GM12878 (cell line): ENCODE data around the gene CNNM3. TPM values are rescaled to one million over a fixed set of nuclear protein-coding genes. Genes with fewer than 3 reads are reported as not detected.

Experiments used
- ATAC-seq: fragments of 200-7000 bp; cut with Tn5 transposase; 3 replicates; pipeline ENCODE4 v1.9.1; 2020; ENCODE audit warnings: mild to moderate bottlenecking, moderate library complexity
- BruUV-seq: library from RNA; stranded (reverse); fragments of 400-500 nt; replicated peaks from 2 replicates; lab custom pipeline; 2021; lab: Mats Ljungman, UMichigan
- CTCF ChIA-PET: fragments of 300-600 bp; sonication (Branson Sonifier 250); formaldehyde crosslinking; extraction: SDS; loops from one replicate; lab custom pipeline; 2021; ENCODE audit warnings: inconsistent platforms; lab: Yijun Ruan, JAX
- POLR2A ChIA-PET: fragments of 350-600 bp; formaldehyde crosslinking; extraction: SDS; loops from one replicate; lab custom pipeline; 2021; ENCODE audit warnings: inconsistent platforms; lab: Charles Lee
- RAD21 ChIA-PET: fragments of 300-600 bp; sonication (Branson Sonifier 250); formaldehyde crosslinking; loops from one replicate; lab custom pipeline; 2023; ENCODE audit warnings: antibody characterized with exemption; ENCODE audit not compliant: unreplicated experiment; lab: Charles Lee
- SMC1A ChIA-PET: fragments of 300-600 bp; sonication (Branson Sonifier 250); formaldehyde crosslinking; loops from one replicate; lab custom pipeline; 2023; ENCODE audit not compliant: unreplicated experiment, uncharacterized antibody; lab: Charles Lee
- DNase-seq: peaks from one replicate; pipeline ENCODE4 v3.0.0-alpha.2; 2011; ENCODE audit warnings: low read depth, low spot score
- FAIRE-seq: peaks from 3 replicates; lab custom pipeline; 2011; peaks lifted over from hg19 to GRCh38; lab: Jason Lieb, UNC
- H2AFZ ChIP-seq: 2 replicates; pipeline ENCODE4 v1.6.0; 2011; ENCODE audit warnings: low read depth, low read length, control low read depth; ENCODE audit not compliant: control insufficient read depth
- H3K27ac ChIP-seq: 2 replicates; pipeline ENCODE4 v1.5.1; 2011; ENCODE audit warnings: control low read depth; ENCODE audit not compliant: control insufficient read depth, insufficient read depth
- H3K27me3 ChIP-seq, 2 experiments: replicated peaks in 1 of 2; 2 replicates each; pipeline versions ENCODE4 v1.6.0 to v1.6.1; 2011; ENCODE audit warnings: low read length in 1 of 2; ENCODE audit not compliant: control insufficient read depth in 2 of 2, insufficient read depth in 2 of 2
- H3K36me3 ChIP-seq, 2 experiments: 2 replicates each; pipeline ENCODE4 v1.5.1; 2011; ENCODE audit warnings: low read length in 1 of 2; ENCODE audit not compliant: control insufficient read depth in 2 of 2, insufficient read depth in 2 of 2
- H3K4me1 ChIP-seq: 2 replicates; pipeline ENCODE4 v1.6.1; 2011; ENCODE audit warnings: mild to moderate bottlenecking, low read length, moderate library complexity, mixed read lengths; ENCODE audit not compliant: control insufficient read depth, insufficient read depth
- H3K4me2 ChIP-seq: 2 replicates; pipeline ENCODE4 v1.6.0; 2011; ENCODE audit warnings: control low read depth; ENCODE audit not compliant: control insufficient read depth, insufficient read depth
- H3K4me3 ChIP-seq: fragments of 200-600 bp; sonication (generic); 2 replicates; pipeline ENCODE4 v1.5.1; 2016
- H3K79me2 ChIP-seq: 2 replicates; pipeline ENCODE4 v1.6.0; 2011; ENCODE audit warnings: low read length; ENCODE audit not compliant: control insufficient read depth, insufficient read depth
- H3K9ac ChIP-seq: 2 replicates; pipeline ENCODE4 v1.8.0; 2011; ENCODE audit warnings: low read length, control low read depth, mixed read lengths; ENCODE audit not compliant: control insufficient read depth, insufficient read depth
- H3K9me3 ChIP-seq: replicated peaks from 3 replicates; pipeline ENCODE4 v1.5.1; 2011; ENCODE audit warnings: mild to moderate bottlenecking, low read length; ENCODE audit not compliant: control insufficient read depth, insufficient read depth
- H4K20me1 ChIP-seq: 2 replicates; pipeline ENCODE4 v1.6.0; 2011; ENCODE audit not compliant: control insufficient read depth, insufficient read depth
- EED ChIP-seq: sonication (generic); IDR thresholded peaks from 2 replicates; pipeline ENCODE4 v1.6.1; 2016; ENCODE audit warnings: antibody characterized with exemption, low read depth
- EGR1 ChIP-seq, 2 experiments: IDR thresholded peaks; 1 replicate in 1 of 2; 2 replicates in 1 of 2; pipeline ENCODE4 v1.6.1; 2011 to 2012; ENCODE audit warnings: low read depth in 2 of 2, low read length in 2 of 2, borderline replicate concordance in 1 of 2, mild to moderate bottlenecking in 1 of 2, moderate library complexity in 1 of 2
- KDM1A ChIP-seq: fragments of 200-600 bp; sonication (generic); IDR thresholded peaks from 2 replicates; pipeline ENCODE4 v1.6.1; 2016; ENCODE audit warnings: borderline replicate concordance
- PAX8 ChIP-seq: fragments of 450-650 bp; IDR thresholded peaks from 2 replicates; pipeline ENCODE4 v1.6.1; 2017; ENCODE audit warnings: mild to moderate bottlenecking, moderate library complexity
- PML ChIP-seq: IDR thresholded peaks from 2 replicates; pipeline ENCODE4 v1.6.1; 2012; ENCODE audit warnings: low read length, inconsistent platforms
- SIX5 ChIP-seq: IDR thresholded peaks from 2 replicates; pipeline ENCODE4 v1.6.1; 2011; ENCODE audit warnings: mild to moderate bottlenecking, low read depth, low read length, moderate library complexity; ENCODE audit not compliant: severe bottlenecking
- SMAD1 ChIP-seq: fragments of 450-650 bp; IDR thresholded peaks from 2 replicates; pipeline ENCODE4 v1.6.1; 2018; ENCODE audit warnings: mild to moderate bottlenecking, low read depth; ENCODE audit not compliant: partially characterized antibody
- SMARCA5 ChIP-seq: fragments of 450-650 bp; IDR thresholded peaks from 2 replicates; pipeline ENCODE4 v1.6.1; 2017; ENCODE audit warnings: mild to moderate bottlenecking
- TCF7 ChIP-seq: IDR thresholded peaks from 2 replicates; pipeline ENCODE4 v1.6.1; 2014; ENCODE audit warnings: antibody characterized with exemption, borderline replicate concordance
- ZNF24 ChIP-seq: fragments of 450-650 bp; IDR thresholded peaks from 2 replicates; pipeline ENCODE4 v1.6.1; 2017; ENCODE audit warnings: antibody characterized with exemption, mild to moderate bottlenecking
- ZNF384 ChIP-seq: IDR thresholded peaks from 2 replicates; pipeline ENCODE4 v1.6.1; 2012; ENCODE audit warnings: low read depth, mild to moderate bottlenecking, low read length, improper control_type of control experiment, borderline replicate concordance
- WGBS: methylation state at CpG from one replicate; pipeline ENCODE4 v1.1.6; 2016; ENCODE audit warnings: low lambda C conversion rate; ENCODE audit not compliant: insufficient replicate concordance, insufficient coverage; ENCODE audit errors: missing lambda C conversion rate; 5-methylcytosine and 5-hydroxymethylcytosine counted together
- in situ Hi-C: fragments of 300-500 bp; cut with MboI; formaldehyde crosslinking; loops from 9 replicates; pipeline ENCODE4 v1.14.3; 2018; ENCODE audit warnings: mixed read lengths
- intact Hi-C: fragments of 100-400 bp; cut with micrococcal nuclease; formaldehyde crosslinking; loops from one replicate; pipeline ENCODE4 v1.14.2; 2022; ENCODE audit not compliant: unreplicated experiment
- polyA plus RNA-seq, 11 experiments: library from polyadenylated mRNA; depleted of rRNA in 4 of 11; unstranded in 6 of 11; stranded (reverse) in 5 of 11; fragments of >200 nt; fragmentation: Nextera tagmentation in 4 of 11; fragmentation: Illumina TruSeq in 1 of 11; extraction: Ambion mirVana in 4 of 11; extraction: Trizol in 1 of 11; gene quantifications; 1 replicate in 1 of 11; 2 replicates in 10 of 11; pipeline versions ENCODE4 v1.2.1 to v1.2.3, GENCODE V29; 2011 to 2016; ENCODE audit warnings: inconsistent platforms in 2 of 11, missing spikeins in 2 of 11, low read depth in 1 of 11
- total RNA-seq, 4 experiments: library from RNA; depleted of rRNA in 3 of 4; stranded (reverse); fragments of >200 nt in 3 of 4; fragmentation: Illumina TruSeq in 1 of 4; extraction: Trizol in 1 of 4; gene quantifications; 2 replicates each; pipeline versions ENCODE4 v1.2.1 to v1.2.3, GENCODE V29; 2013 to 2021

Gene CNNM3
- total and polyA plus RNA-seq, 10 of the 15 experiments (the other 5 are each of a cell fraction or from before 2014, with no cell fraction given), result 0.72 to 14.3 (median 4.0) TPM

GRCh38 chr2:96877631-96878092 is 61.6 kb downstream of the CNNM3 start:
- no peak for FAIRE-seq
- Histone ChIP-seq H3K27me3 (no peaks in the 10 kb centered on the region), H3K27ac (no peak overlapping the region), H3K4me1 (peaks cover 30% of the 10 kb centered on the region), H2AFZ (no peak overlapping the region), H3K79me2 (no peaks in the 10 kb centered on the region), H3K4me2 (no peak overlapping the region), H4K20me1 (no peaks in the 10 kb centered on the region), H3K36me3 (no peaks in the 10 kb centered on the region), H3K4me3 (no peak overlapping the region), H3K9ac (no peak overlapping the region), H3K9me3 (no peaks in the 10 kb centered on the region)
- no peak for DNase-seq
- WGBS, result 71% methylated on average over 15 of the region's 15 CpGs
- intact Hi-C loops (no loop called here), in situ Hi-C loops (no loop called here)
- POLR2A ChIA-PET, result interaction anchor here (0.8 kb wide), 1 partner anchor 10 kb away, joined by 3 read pairs; no protein-coding TSS in a partner anchor
- SMC1A ChIA-PET, result interaction anchor here (0.9 to 1.3 kb wide), 2 partner anchors 9 to 15 kb away, joined by 3 to 4 read pairs; no protein-coding TSS in a partner anchor
- ATAC-seq, result no peak
- BruUV-seq, result no TSS peak
- RAD21 ChIA-PET, result interaction anchor here (1.3 kb wide), 2 partner anchors 9 to 20 kb away, joined by 4 to 5 read pairs; partner anchors contain the start of gene ANKRD39
- no peak for TF ChIP-seq PML
- TF ChIP-seq EED, result no peak
- no peak for TF ChIP-seq SMARCA5
- no peak for TF ChIP-seq ZNF24
- TF ChIP-seq PAX8, result no peak
- no peak for TF ChIP-seq SMAD1
- no peak for TF ChIP-seq SIX5
- no peak for TF ChIP-seq ZNF384
- no peak for TF ChIP-seq EGR1 (IDR thresholded peaks at IDR 0.05; ENCODE audit: borderline replicate concordance in 1 of 2, low read depth in 2 of 2, low read length in 2 of 2)
- TF ChIP-seq KDM1A, result no peak
- TF ChIP-seq TCF7, result no peak
- CTCF ChIA-PET, result interaction anchor here (1.1 to 5.0 kb wide), 2 partner anchors 19 to 20 kb away, joined by 5 to 31 read pairs; partner anchors contain the start of gene ANKRD39
